GM12878 (cell line): ENCODE measurements around the gene PDZD2.

Experiments used
- CREM ChIP-seq: IDR thresholded peaks from 2 replicates; pipeline ENCODE4 v1.6.1; 2014; ENCODE audit warnings: antibody characterized with exemption, low read depth
- JUND ChIP-seq: IDR thresholded peaks from 2 replicates; pipeline ENCODE4 v1.6.1; 2012; ENCODE audit warnings: low read depth, mild to moderate bottlenecking, low read length, improper control_type of control experiment, moderate library complexity
- POLR2AphosphoS5 ChIP-seq: IDR thresholded peaks from 2 replicates; pipeline ENCODE4 v1.6.1; 2011; ENCODE audit warnings: mild to moderate bottlenecking, low read length, inconsistent platforms
- RCOR1 ChIP-seq: conservative IDR thresholded peaks from 2 replicates; pipeline ENCODE4 v1.6.1; 2012; ENCODE audit warnings: low read depth, low read length, improper control_type of control experiment
- SMARCA5 ChIP-seq: fragments of 450-650 bp; IDR thresholded peaks from 2 replicates; pipeline ENCODE4 v1.6.1; 2017; ENCODE audit warnings: mild to moderate bottlenecking
- TAF1 ChIP-seq: IDR thresholded peaks from 2 replicates; pipeline ENCODE4 v1.6.1; 2011; ENCODE audit warnings: mild to moderate bottlenecking, low read depth, low read length, borderline replicate concordance
- TCF7 ChIP-seq: IDR thresholded peaks from 2 replicates; pipeline ENCODE4 v1.6.1; 2014; ENCODE audit warnings: antibody characterized with exemption, borderline replicate concordance
- YY1 ChIP-seq: IDR thresholded peaks from 2 replicates; pipeline ENCODE4 v1.6.1; 2011; ENCODE audit warnings: low read depth, mild to moderate bottlenecking, low read length
- TF ChIP-seq, protein P1 (sequence below): fragments of 450-650 bp; IDR thresholded peaks from 2 replicates; pipeline ENCODE4 v1.6.1; 2017; ENCODE audit warnings: mild to moderate bottlenecking, moderate library complexity

DNA sequence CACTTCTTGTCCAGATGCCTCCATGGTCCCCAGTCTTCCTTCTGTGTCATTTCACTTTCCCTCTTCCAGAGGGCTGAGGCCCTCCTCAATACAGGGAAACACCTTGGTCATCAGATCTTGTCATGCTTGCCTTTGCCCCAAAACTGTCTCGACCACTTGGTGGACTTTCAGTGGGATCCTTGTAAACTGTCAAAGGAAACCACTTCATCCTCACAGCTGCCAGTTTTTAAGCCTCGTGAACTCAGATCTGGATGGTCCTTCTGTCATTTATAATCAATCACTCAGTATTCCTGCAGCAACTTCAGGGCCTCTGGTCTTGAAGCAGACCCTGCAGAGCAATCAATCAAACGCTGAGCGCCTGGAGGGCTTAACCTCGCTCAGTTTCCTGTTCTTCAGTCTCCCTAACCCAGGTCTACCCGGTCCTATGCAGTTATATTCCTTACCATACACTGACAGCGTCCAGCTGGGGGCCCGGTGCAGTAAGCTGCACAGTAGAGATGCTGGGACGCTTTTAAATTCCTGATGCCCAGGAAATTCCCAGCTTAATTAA lies 460.6 kb downstream of the PDZD2 start:
- TF ChIP-seq TAF1 = no peak
- no peak for TF ChIP-seq YY1
- TF ChIP-seq, protein P1, sequence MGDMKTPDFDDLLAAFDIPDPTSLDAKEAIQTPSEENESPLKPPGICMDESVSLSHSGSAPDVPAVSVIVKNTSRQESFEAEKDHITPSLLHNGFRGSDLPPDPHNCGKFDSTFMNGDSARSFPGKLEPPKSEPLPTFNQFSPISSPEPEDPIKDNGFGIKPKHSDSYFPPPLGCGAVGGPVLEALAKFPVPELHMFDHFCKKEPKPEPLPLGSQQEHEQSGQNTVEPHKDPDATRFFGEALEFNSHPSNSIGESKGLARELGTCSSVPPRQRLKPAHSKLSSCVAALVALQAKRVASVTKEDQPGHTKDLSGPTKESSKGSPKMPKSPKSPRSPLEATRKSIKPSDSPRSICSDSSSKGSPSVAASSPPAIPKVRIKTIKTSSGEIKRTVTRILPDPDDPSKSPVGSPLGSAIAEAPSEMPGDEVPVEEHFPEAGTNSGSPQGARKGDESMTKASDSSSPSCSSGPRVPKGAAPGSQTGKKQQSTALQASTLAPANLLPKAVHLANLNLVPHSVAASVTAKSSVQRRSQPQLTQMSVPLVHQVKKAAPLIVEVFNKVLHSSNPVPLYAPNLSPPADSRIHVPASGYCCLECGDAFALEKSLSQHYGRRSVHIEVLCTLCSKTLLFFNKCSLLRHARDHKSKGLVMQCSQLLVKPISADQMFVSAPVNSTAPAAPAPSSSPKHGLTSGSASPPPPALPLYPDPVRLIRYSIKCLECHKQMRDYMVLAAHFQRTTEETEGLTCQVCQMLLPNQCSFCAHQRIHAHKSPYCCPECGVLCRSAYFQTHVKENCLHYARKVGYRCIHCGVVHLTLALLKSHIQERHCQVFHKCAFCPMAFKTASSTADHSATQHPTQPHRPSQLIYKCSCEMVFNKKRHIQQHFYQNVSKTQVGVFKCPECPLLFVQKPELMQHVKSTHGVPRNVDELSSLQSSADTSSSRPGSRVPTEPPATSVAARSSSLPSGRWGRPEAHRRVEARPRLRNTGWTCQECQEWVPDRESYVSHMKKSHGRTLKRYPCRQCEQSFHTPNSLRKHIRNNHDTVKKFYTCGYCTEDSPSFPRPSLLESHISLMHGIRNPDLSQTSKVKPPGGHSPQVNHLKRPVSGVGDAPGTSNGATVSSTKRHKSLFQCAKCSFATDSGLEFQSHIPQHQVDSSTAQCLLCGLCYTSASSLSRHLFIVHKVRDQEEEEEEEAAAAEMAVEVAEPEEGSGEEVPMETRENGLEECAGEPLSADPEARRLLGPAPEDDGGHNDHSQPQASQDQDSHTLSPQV = no peak
- TF ChIP-seq SMARCA5 = no peak
- TF ChIP-seq JUND = no peak
- TF ChIP-seq CREM = no peak
- TF ChIP-seq RCOR1 = no peak
- no peak for TF ChIP-seq POLR2AphosphoS5
- TF ChIP-seq TCF7 = no peak
